KBM-7 (cell line): ENCODE results near the gene OR51V1.
A peak's percentile ranks its signal among the peaks of the same experiment; 100 is the strongest.

Experiments used
- DNase-seq: peaks from one replicate; pipeline ENCODE4 v3.0.0-alpha.2; 2015
- in situ Hi-C: fragments of 300-500 bp; cut with MboI; formaldehyde crosslinking; loops from 2 replicates; pipeline ENCODE4 v1.14.3; 2020; ENCODE audit warnings: low sequenced_read_pairs, low pct_unique_long_range_greater_than_20kb, mixed read lengths

Gene OR51V1

GRCh38 chr11:5232176-5232575 lies 31.7 kb upstream of the OR51V1 start:
- in situ Hi-C loops: no loop called here
- no peak for DNase-seq

GRCh38 chr11:5231111-5231510 lies 30.6 kb upstream of the OR51V1 start:
- in situ Hi-C loops: no loop called here

GRCh38 chr11:5230266-5230665 lies 29.8 kb upstream of the OR51V1 start:
- in situ Hi-C loops: no loop called here
- DNase-seq: no peak

More at GRCh38 chr11:5231111-5231510, 30.6 kb upstream of the OR51V1 start:
- DNase-seq: no peak

- no peak for DNase-seq
- in situ Hi-C loops: no loop called here
Observed at GRCh38 chr11:5229796-5230195, 29.3 kb upstream of the OR51V1 start.

GRCh38 chr11:5229356-5229755 lies 28.9 kb upstream of the OR51V1 start:
- DNase-seq: no peak
- in situ Hi-C loops: no loop called here

- in situ Hi-C loops: no loop called here
- DNase-seq: no peak
Observed at GRCh38 chr11:5228124-5228523, 27.6 kb upstream of the OR51V1 start.

GRCh38 chr11:5227681-5228080 lies 27.2 kb upstream of the OR51V1 start:
- DNase-seq: no peak
- in situ Hi-C loops: no loop called here

- in situ Hi-C loops: no loop called here
- no peak for DNase-seq
Observed at GRCh38 chr11:5226732-5227310, 26.3 kb upstream of the OR51V1 start, which contains the start of gene HBB. Gene HBB, minus strand, starts transcription at chr11:5227071. Its CDS starts 50 bp downstream, at chr11:5227021.

GRCh38 chr11:5225480-5225871 lies 25.0 kb upstream of the OR51V1 start:
- DNase-seq: no peak
- in situ Hi-C loops: no loop called here

GRCh38 chr11:5224538-5225479 lies 24.3 kb upstream of the OR51V1 start:
- no peak for DNase-seq
- in situ Hi-C loops: no loop called here

GRCh38 chr11:5223686-5224085 lies 23.2 kb upstream of the OR51V1 start:
- DNase-seq: no peak
- in situ Hi-C loops: no loop called here

- in situ Hi-C loops: no loop called here
- no peak for DNase-seq
Observed at GRCh38 chr11:5223146-5223545, 22.7 kb upstream of the OR51V1 start.

- in situ Hi-C loops: no loop called here
- DNase-seq: no peak
Observed at GRCh38 chr11:5210376-5210885, 9.9 kb upstream of the OR51V1 start.

- in situ Hi-C loops: no loop called here
- DNase-seq: peak; percentile 34
Observed at GRCh38 chr11:5204787-5205186, 4.3 kb upstream of the OR51V1 start.

GRCh38 chr11:5203366-5203765 lies 2.9 kb upstream of the OR51V1 start:
- DNase-seq: no peak
- in situ Hi-C loops: no loop called here

- DNase-seq: no peak
- in situ Hi-C loops: no loop called here
Observed at GRCh38 chr11:5198285-5198684, 2.2 kb downstream of the OR51V1 start.

- no peak for DNase-seq
- in situ Hi-C loops: no loop called here
Observed at GRCh38 chr11:5197536-5197935, 2.9 kb downstream of the OR51V1 start.

- in situ Hi-C loops: no loop called here
- DNase-seq: no peak
Observed at GRCh38 chr11:5196731-5197130, 3.8 kb downstream of the OR51V1 start.

GRCh38 chr11:5196067-5196466 lies 4.4 kb downstream of the OR51V1 start:
- no peak for DNase-seq
- in situ Hi-C loops: no loop called here

- no peak for DNase-seq
- in situ Hi-C loops: no loop called here
Observed at GRCh38 chr11:5192738-5193137, 7.7 kb downstream of the OR51V1 start.
